ENCODE measurements around the gene DNAJC17. TPM values are rescaled to one million over a fixed set of nuclear protein-coding genes. Genes with fewer than 3 reads are reported as not detected.

Gene DNAJC17
- total RNA-seq, 1 donor from 2014 or later: 29.1 TPM

DNA sequence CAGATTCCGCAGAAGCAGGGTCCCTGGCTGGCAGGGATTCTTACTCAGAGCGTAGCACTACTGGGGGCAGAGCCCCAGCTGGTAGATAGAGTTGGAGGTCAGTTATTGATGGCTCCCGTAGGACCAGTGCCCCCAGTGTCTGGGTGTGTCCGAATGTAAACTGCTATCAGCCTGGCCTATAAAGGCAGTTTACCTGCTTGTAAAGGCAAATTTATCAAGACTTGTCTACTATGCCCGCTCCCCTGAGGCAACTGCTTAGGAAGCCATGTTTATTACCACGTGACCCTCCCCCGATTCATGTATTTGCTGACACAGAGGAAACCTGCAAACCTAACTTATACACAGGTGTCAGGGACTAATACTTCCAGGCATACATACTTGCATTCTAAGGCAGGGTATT lies 21.8 kb upstream of the DNAJC17 start:
- Mint-ChIP-seq H3K36me3 (ENCODE audit: low read depth) (no peaks in the 10 kb centered on the region), H3K4me3 (ENCODE audit: unreplicated experiment) (no peak overlapping the region), H3K27ac (ENCODE audit: unreplicated experiment) (no peak overlapping the region), H3K27me3 (ENCODE audit: low read depth) (peaks cover 8% of the 10 kb centered on the region), H3K9me3 (ENCODE audit: low read depth) (no peaks in the 10 kb centered on the region), H3K4me1 (ENCODE audit: low read depth) (peaks cover 3% of the 10 kb centered on the region)
- no peak for TF ChIP-seq CTCF (IDR thresholded peaks at IDR 0.05)
- no peak for DNase-seq (ENCODE audit: low spot score)

DNA sequence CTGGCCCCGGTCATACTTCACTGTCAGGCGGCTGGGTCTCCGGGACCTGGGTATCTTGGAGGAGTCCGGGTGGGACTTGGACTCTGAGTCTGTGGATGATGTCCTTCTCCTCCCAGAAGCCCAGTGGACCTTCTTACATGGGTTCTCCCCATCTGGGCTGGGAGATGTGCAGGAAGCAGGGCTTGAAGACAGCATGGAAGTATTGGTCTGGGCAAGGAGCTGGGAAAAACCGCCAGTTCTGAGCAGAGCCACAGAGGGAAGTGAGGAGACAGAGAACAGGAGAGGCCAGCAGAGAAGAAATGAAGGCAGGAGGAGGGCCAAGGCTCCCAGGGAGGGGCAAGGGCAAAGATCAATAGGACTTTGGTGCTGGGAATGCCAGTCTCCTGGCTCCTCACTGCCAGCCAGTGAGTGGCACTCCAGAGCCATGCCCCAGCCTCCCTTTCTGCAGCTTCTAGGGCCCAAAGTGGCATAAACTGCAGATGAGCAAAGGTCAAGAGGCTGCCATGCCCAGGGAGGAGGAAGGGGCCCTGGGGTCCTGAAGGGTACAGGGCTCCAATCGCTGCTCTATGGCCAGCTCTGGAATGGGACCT lies 21.3 kb upstream of the DNAJC17 start, which contains the start of gene PPP1R14D:
PPP1R14D (minus strand) TSS at position 262 of the 590 bp plus-strand sequence; CDS start at position 195, 67 bp downstream.
- Mint-ChIP-seq H3K4me3 (ENCODE audit: unreplicated experiment) (no peak within 1 kb of the TSS), H3K36me3 (ENCODE audit: low read depth) (no peaks in the 10 kb centered on the region), H3K27ac (ENCODE audit: unreplicated experiment) (no peak within 1 kb of the TSS), H3K4me1 (ENCODE audit: low read depth) (peaks cover 3% of the 10 kb centered on the region), H3K27me3 (ENCODE audit: low read depth) (peaks cover 8% of the 10 kb centered on the region), H3K9me3 (ENCODE audit: low read depth) (no peaks in the 10 kb centered on the region)
- TF ChIP-seq CTCF (IDR thresholded peaks at IDR 0.05): no peak
- DNase-seq (ENCODE audit: low spot score): peak; percentile 66

- H3K4me3 Mint-ChIP-seq (ENCODE audit: unreplicated experiment): no peak overlapping the region
- H3K36me3 Mint-ChIP-seq (ENCODE audit: low read depth): no peaks in the 10 kb centered on the region
- H3K27ac Mint-ChIP-seq (ENCODE audit: unreplicated experiment): no peak overlapping the region
- TF ChIP-seq CTCF (IDR thresholded peaks at IDR 0.05): no peak
- H3K9me3 Mint-ChIP-seq (ENCODE audit: low read depth): no peaks in the 10 kb centered on the region
- H3K27me3 Mint-ChIP-seq (ENCODE audit: low read depth): peaks cover 8% of the 10 kb centered on the region
- H3K4me1 Mint-ChIP-seq (ENCODE audit: low read depth): peaks cover 3% of the 10 kb centered on the region
- DNase-seq (ENCODE audit: low spot score): no peak
These were observed 19.3 kb upstream of the DNAJC17 start for GRCh38 chr15:40826423-40827075.

DNA sequence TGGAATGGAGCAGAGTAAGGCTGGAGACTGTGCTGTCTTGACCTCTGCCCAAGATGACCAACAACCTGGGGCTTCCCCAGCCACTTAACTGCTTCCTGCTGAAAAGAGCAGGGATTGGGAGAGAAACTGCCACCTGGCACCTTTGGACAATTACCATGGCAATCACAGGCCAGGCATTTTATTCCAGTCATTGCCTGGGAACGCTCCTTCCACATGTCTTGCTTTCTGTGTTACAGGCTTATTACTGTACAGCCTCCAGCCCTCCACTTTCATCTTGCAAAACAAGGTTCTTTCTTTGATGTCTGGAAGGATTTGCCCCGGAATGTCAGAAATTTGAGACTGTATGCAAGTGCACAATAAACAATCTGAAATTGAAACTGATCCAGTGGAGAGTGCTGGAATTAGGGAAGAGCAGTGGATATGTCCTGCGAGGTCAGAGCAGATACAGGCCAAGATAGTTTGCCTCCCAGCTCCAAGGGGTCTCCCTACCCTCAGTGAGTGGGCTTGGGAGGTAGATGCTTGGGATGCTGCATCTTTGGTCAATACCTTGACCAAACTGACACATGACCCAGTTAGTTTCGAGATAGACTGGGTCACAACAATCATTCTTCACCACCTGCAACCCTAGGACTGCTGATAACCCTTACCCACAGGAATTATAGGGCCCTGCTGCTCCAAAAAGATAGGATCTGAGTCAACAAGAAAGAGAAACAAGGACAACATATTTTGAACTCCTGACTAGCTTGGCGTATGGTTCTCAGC lies 18.6 kb upstream of the DNAJC17 start:
- H3K27ac Mint-ChIP-seq (ENCODE audit: unreplicated experiment): no peak overlapping the region
- peaks cover 3% of the 10 kb centered on the region for H3K4me1 Mint-ChIP-seq (ENCODE audit: low read depth)
- no peaks in the 10 kb centered on the region for H3K36me3 Mint-ChIP-seq (ENCODE audit: low read depth)
- H3K4me3 Mint-ChIP-seq (ENCODE audit: unreplicated experiment): no peak overlapping the region
- no peak for DNase-seq (ENCODE audit: low spot score)
- no peak for TF ChIP-seq CTCF (IDR thresholded peaks at IDR 0.05)
- peaks cover 8% of the 10 kb centered on the region for H3K27me3 Mint-ChIP-seq (ENCODE audit: low read depth)
- no peaks in the 10 kb centered on the region for H3K9me3 Mint-ChIP-seq (ENCODE audit: low read depth)

- H3K27ac Mint-ChIP-seq (ENCODE audit: unreplicated experiment): no peak overlapping the region
These were observed 16.5 kb upstream of the DNAJC17 start for GRCh38 chr15:40823572-40824343.

More at GRCh38 chr15:40823572-40824343, 16.5 kb upstream of the DNAJC17 start:
- TF ChIP-seq CTCF (IDR thresholded peaks at IDR 0.05): no peak
- Mint-ChIP-seq H3K4me3 (ENCODE audit: unreplicated experiment) (no peak overlapping the region), H3K4me1 (ENCODE audit: low read depth) (peaks cover 3% of the 10 kb centered on the region), H3K27me3 (ENCODE audit: low read depth) (peaks cover 9% of the 10 kb centered on the region), H3K9me3 (ENCODE audit: low read depth) (no peaks in the 10 kb centered on the region), H3K36me3 (ENCODE audit: low read depth) (no peaks in the 10 kb centered on the region)
- no peak for DNase-seq (ENCODE audit: low spot score)

Data from chondrocyte (in vitro differentiated cells).